Upper lobe of left lung (tissue), 6 donors: Measurements from ENCODE around the gene PLEKHM2. TPM values are rescaled to one million over a fixed set of nuclear protein-coding genes. Genes with fewer than 3 reads are reported as not detected.
"Not testable (repeated sequence)": the region's sequence is repeated elsewhere in the genome, so short reads cannot be mapped to it uniquely, and the experiment has no call there.

Source experiments
- ATAC-seq, 2 donors: fragments of 200-7000 bp; cut with Tn5 transposase; one replicate each; pipeline ENCODE4 v1.9.1; 2022; ENCODE audit warnings: mild to moderate bottlenecking in 2 of 2, moderate library complexity in 2 of 2; ENCODE audit not compliant: low FRiP score in 2 of 2
- DNase-seq, 2 donors: peaks; one replicate each; pipeline ENCODE4 v3.0.0-alpha.2; 2019 to 2020
- H3K27ac ChIP-seq, 4 donors: fragments of 200-600 bp; sonication (generic); one replicate each; pipeline ENCODE4 v1.5.1; 2016 to 2019
- H3K27me3 ChIP-seq, 4 donors: fragments of 200-600 bp; sonication (generic); one replicate each; pipeline ENCODE4 v1.5.1; 2017 to 2019
- H3K36me3 ChIP-seq, 4 donors: fragments of 200-600 bp; sonication (generic); one replicate each; pipeline ENCODE4 v1.5.1; 2016 to 2019
- H3K4me1 ChIP-seq, 4 donors: fragments of 200-600 bp; sonication (generic); one replicate each; pipeline ENCODE4 v1.5.1; 2018 to 2019
- H3K4me3 ChIP-seq, 4 donors: fragments of 200-600 bp; sonication (generic); one replicate each; pipeline ENCODE4 v1.5.1; 2017 to 2019; ENCODE audit warnings: mild to moderate bottlenecking in 2 of 4, moderate library complexity in 1 of 4
- H3K9me3 ChIP-seq, 4 donors: fragments of 200-600 bp; sonication (generic); one replicate each; pipeline ENCODE4 v1.5.1; 2018 to 2019
- EP300 ChIP-seq, 4 donors: sonication (generic); formaldehyde crosslinking; IDR thresholded peaks; one replicate each; pipeline ENCODE4 v1.5.1; 2017; ENCODE audit warnings: antibody characterized with exemption in 4 of 4, control low read depth in 2 of 4
- POLR2A ChIP-seq, 4 donors: fragments of 450-650 bp; IDR thresholded peaks; one replicate each; pipeline ENCODE4 v1.5.1; 2016 to 2017; ENCODE audit warnings: antibody characterized with exemption in 4 of 4, mild to moderate bottlenecking in 2 of 4
- POLR2AphosphoS5 ChIP-seq, 2 donors: sonication (generic); formaldehyde crosslinking; IDR thresholded peaks; one replicate each; pipeline ENCODE4 v1.5.1; 2017; ENCODE audit warnings: antibody characterized with exemption in 2 of 2
- WGBS, 2 donors: methylation state at CpG; one replicate each; pipeline ENCODE4 v1.1.5; 2017 to 2018; 5-methylcytosine and 5-hydroxymethylcytosine counted together
- total RNA-seq, 6 donors: library from RNA; depleted of rRNA in 4 of 6; stranded (reverse); fragments of >200 nt in 4 of 6; gene quantifications; one replicate each; pipeline versions ENCODE4 v1.1.0 to v1.2.1, GENCODE V29; 2016 to 2021
- TF ChIP-seq, protein P1 (sequence below), 6 experiments: fragments of 450-650 bp in 4 of 6; fragments of 200-600 bp in 2 of 6; sonication (generic) in 2 of 6; IDR thresholded peaks; one replicate each; pipeline ENCODE4 v1.5.1; 2016 to 2019; ENCODE audit warnings: antibody characterized with exemption in 6 of 6
- donor health status: DM: no; HTN: no; CAD: no; lungs with moderate emphysema.
- donor health status: DM: no; HTN: yes; CAD: no; lungs with severe emphysema.

The PLEKHM2 gene
- total RNA-seq, 6 donors from 2014 or later, result 50.3 to 120 (median 83.3) TPM

DNA sequence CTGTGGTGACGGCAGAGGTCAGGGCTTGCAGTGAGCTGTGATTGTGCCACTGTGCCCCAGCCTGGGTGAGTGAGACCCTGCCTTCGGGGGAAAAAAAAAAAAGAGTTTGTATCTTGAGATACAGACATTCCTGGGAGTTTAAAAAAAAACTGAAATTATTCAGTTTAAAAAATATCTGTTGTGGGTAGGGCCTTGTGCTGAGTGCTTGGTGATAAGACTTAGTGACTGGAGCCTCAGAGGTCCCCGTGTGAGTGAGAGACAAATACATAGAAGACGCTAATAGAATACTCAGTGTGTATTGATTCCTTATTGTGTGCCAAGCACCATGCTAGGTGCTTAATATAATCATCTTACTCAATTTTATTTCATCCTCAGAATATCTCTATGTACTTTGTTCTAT is 44.2 kb upstream of the PLEKHM2 start:
- WGBS, 2 donors, result 95 to 96% methylated on average over 4 of the region's 4 CpGs

DNA sequence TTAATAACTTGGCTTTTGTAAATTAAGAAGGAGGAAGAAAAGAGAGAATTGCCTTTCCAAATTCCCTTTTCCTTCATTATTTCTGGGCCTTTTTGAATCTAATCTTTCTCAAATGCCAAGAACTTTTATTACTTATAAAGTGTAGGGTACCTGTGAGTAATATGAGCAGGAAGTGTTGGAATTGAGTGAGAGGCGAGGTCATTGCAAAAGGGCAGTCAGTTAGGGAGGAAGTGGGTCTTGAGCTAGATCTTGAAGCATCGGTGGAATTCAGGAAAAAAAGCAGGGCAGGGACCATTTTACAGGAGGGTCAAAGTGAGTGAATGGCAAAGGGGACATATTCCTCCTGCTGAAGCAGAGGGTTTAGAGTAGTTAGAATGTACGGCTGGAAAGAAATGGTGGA is 43.5 kb upstream of the PLEKHM2 start:
- no peak overlapping the region for H3K27ac ChIP-seq
- no peaks in the 10 kb centered on the region for H3K4me1 ChIP-seq
- DNase-seq (no peak), ATAC-seq (no peak)
- H3K36me3 ChIP-seq, result peaks cover 11 to 90% (median 63%) of the 10 kb centered on the region in 4 donors
- 84 to 85% methylated on average over 3 of the region's 3 CpGs for WGBS, 2 donors
- no peak overlapping the region for H3K4me3 ChIP-seq
- TF ChIP-seq, protein P1, sequence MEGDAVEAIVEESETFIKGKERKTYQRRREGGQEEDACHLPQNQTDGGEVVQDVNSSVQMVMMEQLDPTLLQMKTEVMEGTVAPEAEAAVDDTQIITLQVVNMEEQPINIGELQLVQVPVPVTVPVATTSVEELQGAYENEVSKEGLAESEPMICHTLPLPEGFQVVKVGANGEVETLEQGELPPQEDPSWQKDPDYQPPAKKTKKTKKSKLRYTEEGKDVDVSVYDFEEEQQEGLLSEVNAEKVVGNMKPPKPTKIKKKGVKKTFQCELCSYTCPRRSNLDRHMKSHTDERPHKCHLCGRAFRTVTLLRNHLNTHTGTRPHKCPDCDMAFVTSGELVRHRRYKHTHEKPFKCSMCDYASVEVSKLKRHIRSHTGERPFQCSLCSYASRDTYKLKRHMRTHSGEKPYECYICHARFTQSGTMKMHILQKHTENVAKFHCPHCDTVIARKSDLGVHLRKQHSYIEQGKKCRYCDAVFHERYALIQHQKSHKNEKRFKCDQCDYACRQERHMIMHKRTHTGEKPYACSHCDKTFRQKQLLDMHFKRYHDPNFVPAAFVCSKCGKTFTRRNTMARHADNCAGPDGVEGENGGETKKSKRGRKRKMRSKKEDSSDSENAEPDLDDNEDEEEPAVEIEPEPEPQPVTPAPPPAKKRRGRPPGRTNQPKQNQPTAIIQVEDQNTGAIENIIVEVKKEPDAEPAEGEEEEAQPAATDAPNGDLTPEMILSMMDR (IDR thresholded peaks at IDR 0.05), result no peak
- no peak for TF ChIP-seq EP300 (IDR thresholded peaks at IDR 0.05)
- no peak for TF ChIP-seq POLR2A (IDR thresholded peaks at IDR 0.05)
- TF ChIP-seq POLR2AphosphoS5 (IDR thresholded peaks at IDR 0.05), result no peak
- H3K27me3 ChIP-seq, result no peaks in the 10 kb centered on the region
- no peaks in the 10 kb centered on the region for H3K9me3 ChIP-seq

More for the DNA sequence above, 44.2 kb upstream of the PLEKHM2 start:
- Histone ChIP-seq H3K27ac (no peak overlapping the region), H3K4me3 (no peak overlapping the region), H3K4me1 (no peaks in the 10 kb centered on the region), H3K36me3 (peaks cover 13 to 90% (median 65%) of the 10 kb centered on the region in 4 donors), H3K9me3 (no peaks in the 10 kb centered on the region), H3K27me3 (no peaks in the 10 kb centered on the region)
- TF ChIP-seq, protein P1 (IDR thresholded peaks at IDR 0.05), result no peak
- TF ChIP-seq POLR2AphosphoS5 (IDR thresholded peaks at IDR 0.05) (no peak), EP300 (IDR thresholded peaks at IDR 0.05) (no peak), POLR2A (IDR thresholded peaks at IDR 0.05) (no peak)
- ATAC-seq (no peak), DNase-seq (no peak)

GRCh38 chr1:15649937-15650336 is 34.2 kb upstream of the PLEKHM2 start:
- Histone ChIP-seq H3K9me3 (no peaks in the 10 kb centered on the region), H3K4me3 (no peak overlapping the region), H3K4me1 (no peaks in the 10 kb centered on the region), H3K27me3 (no peaks in the 10 kb centered on the region), H3K27ac (no peak overlapping the region), H3K36me3 (peaks cover 11 to 85% (median 48%) of the 10 kb centered on the region in 4 donors)
- 98 to 100% methylated on average over 1 of the region's 1 CpG for WGBS, 2 donors
- DNase-seq (no peak), ATAC-seq (no peak)
- TF ChIP-seq POLR2A (IDR thresholded peaks at IDR 0.05) (no peak), EP300 (IDR thresholded peaks at IDR 0.05) (no peak), POLR2AphosphoS5 (IDR thresholded peaks at IDR 0.05) (no peak)
- TF ChIP-seq, protein P1 (IDR thresholded peaks at IDR 0.05), result no peak

DNA sequence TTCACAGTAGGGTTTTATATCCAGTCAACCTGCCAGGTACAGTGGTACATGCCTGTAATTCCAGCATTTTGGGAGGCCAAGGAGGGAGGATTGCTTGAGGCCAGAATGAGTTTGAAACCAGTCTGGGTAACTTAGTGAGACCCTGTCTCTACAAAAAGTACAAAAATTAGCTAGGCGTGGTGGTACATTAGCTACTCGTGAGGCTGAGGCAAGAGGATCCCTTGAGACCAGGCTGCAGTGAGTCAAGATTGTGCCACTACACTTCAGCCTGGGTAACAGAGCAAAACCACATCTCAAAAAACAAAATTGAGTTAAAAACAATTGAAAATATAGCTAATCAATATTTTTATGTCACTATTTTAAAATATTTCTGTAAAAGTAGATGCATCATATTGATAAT is 33.7 kb upstream of the PLEKHM2 start:
- 92 to 97% methylated on average over 2 of the region's 2 CpGs for WGBS, 2 donors
- Histone ChIP-seq H3K4me1 (no peaks in the 10 kb centered on the region), H3K9me3 (no peaks in the 10 kb centered on the region), H3K27me3 (no peaks in the 10 kb centered on the region), H3K4me3 (no peak overlapping the region), H3K36me3 (peaks cover 15 to 85% (median 44%) of the 10 kb centered on the region in 4 donors), H3K27ac (no peak overlapping the region)
- ATAC-seq, result no peak
- no peak for DNase-seq
- TF ChIP-seq EP300 (IDR thresholded peaks at IDR 0.05) (no peak), POLR2AphosphoS5 (IDR thresholded peaks at IDR 0.05) (no peak), POLR2A (IDR thresholded peaks at IDR 0.05) (no peak)
- TF ChIP-seq, protein P1 (IDR thresholded peaks at IDR 0.05), result no peak

GRCh38 chr1:15652130-15652529 is 32.0 kb upstream of the PLEKHM2 start:
- 98 to 100% methylated on average over 1 to 6 of the region's 6 CpGs for WGBS, 2 donors
- peaks cover 21 to 86% (median 36%) of the 10 kb centered on the region in 4 donors for H3K36me3 ChIP-seq
- not testable (repeated sequence) for H3K4me3 ChIP-seq, ATAC-seq, DNase-seq, H3K27me3 ChIP-seq, H3K4me1 ChIP-seq, H3K9me3 ChIP-seq, H3K27ac ChIP-seq
